Stimulated activated CD8-positive, alpha-beta memory T cell treated with anti-CD3 and anti-CD28 coated beads, Interleukin-15, amount 100 ng/mL, for 1 hour (primary cell): ENCODE data around the gene FOXD2.
A peak's percentile ranks its signal among the peaks of the same experiment; 100 is the strongest.

Experiments
- DNase-seq: peaks from one replicate; pipeline ENCODE4 v3.0.0-alpha.2; 2020; ENCODE audit warnings: low read depth

The FOXD2 gene

GRCh38 chr1:47437447-47438164, at the start of gene FOXD2:
Gene FOXD2, plus strand, starts transcription at chr1:47438044. Its CDS starts 92 bp downstream, at chr1:47438136.
- peak; percentile 80 for DNase-seq

DNA sequence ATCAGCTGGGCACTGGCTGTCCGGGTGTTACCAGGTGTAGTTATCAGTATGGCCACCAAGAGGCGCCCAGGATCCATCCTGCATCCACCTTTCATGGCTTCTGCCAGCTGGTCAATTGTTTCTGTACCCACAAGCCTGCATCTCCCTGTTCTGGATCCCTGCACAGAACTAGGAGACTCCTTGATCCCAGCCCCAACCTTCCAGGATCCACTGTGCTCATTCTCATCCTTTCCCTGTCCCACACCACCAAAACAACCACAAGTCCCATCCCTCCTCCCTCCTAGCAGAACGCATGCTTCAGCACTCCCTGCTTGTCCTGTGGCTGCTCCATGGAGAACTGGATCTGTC, 49.0 kb upstream of the FOXD2 start:
- no peak for DNase-seq

DNA sequence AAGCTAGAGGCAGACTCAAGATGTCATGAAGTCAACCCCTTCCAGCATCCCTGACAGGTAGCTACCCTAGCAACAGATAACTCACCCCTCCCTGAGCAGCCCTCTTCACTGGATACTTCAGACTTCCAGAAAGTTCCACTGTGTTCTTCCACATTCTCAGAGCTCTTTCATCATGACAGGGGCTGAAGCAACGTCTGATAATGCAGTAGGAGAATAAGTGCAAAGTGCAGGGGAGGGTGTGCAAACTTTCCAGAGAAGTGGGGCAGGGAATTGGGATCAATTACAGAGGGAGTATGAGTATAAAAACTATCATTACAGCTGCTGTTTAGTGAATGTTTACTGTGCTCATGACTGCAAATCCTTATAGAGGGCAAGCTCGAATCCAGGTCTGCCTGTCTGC, 48.1 kb upstream of the FOXD2 start:
- DNase-seq, result no peak

DNA sequence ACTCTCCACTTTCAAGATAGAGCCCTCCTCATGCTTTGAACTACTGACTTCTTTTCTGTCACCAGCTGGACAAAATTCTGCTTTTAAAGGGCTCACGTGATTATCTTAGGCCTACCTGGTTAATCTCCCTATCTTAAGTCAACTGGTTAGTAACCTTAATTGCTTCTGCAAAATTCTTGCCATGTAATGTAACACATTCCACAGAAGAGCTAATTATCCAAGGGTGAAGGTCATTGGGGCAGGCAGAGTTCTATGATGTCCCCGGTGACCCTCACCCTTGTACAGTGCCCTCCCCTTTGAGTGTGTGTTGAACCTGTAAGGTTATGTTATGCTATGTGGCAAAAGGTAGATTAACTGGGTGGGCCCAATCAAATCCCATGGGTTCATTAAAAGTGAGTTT, 47.0 kb upstream of the FOXD2 start:
- no peak for DNase-seq

DNA sequence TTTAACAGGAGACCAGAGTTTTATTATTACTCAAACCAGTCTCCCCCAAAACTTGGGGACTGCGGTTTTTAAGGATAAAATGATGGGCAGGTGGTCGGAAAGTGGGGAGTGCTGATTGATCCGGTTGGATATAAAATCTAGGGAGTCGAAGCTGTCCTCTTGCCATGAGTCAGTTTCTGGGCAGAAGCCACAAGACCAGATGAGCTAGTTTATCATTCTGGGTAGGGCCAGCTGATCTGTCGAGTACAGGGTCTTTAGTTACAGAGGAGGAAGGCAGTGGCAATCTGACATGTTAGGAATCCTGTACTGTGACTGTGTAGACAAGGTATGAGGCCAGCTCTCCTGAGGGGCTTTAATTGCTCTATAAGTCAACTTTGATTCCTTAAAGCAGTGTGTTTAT, 44.7 kb upstream of the FOXD2 start:
- DNase-seq, result no peak

DNA sequence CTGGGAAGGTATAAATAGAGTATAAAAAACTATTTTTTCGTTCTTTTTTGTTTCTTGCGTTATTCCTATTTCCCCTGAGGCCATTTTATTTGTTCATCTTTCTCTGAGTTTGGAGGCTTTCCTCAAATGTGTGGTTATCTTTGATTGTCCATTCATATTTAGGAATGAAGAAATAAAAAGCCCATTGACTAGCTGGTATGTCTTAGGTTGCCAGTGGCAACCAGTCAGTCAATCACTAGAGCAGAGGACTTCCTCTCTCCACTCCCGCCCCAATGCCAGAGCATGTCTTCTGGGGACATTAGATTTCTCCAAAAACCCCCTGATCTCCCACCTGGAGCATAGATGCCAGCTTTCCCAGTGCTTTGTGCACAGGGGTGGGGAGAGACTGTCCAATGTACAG, 42.4 kb upstream of the FOXD2 start:
- DNase-seq, result no peak

GRCh38 chr1:47396671-47397196, 41.1 kb upstream of the FOXD2 start:
- no peak for DNase-seq

DNA sequence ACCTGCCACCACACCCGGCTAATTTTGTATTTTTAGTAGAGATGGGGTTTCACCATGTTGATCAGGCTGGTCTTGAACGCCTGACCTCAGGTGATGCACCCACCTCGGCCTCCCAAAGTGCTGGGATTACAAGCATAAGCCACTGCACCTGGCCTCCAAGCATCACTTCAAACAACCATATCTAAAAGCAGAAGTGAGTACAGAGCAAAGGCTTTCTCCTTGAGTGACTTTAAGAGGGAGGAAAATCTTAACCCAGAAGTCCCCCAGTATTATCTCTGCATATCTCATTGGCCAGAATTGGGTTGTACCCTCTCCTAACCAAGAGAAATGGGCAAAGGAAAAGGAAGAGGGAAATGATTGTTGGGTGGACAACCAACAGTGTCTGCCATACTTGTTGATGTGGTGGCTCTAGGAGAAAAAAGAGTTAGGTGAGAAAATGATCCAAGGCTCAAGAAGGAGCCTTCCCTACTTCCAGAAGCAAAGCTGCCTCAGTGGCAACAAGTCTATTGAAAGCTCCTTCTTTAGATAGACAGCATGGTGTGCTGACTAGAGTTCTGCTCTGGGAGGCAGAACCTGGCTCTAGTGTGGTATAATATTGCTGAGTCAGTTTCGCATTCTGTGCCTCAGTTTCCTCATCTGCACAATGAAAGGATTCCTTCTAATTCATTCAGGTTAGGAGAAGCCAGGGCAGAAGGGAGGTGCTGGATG, 38.6 kb upstream of the FOXD2 start:
- no peak for DNase-seq

DNA sequence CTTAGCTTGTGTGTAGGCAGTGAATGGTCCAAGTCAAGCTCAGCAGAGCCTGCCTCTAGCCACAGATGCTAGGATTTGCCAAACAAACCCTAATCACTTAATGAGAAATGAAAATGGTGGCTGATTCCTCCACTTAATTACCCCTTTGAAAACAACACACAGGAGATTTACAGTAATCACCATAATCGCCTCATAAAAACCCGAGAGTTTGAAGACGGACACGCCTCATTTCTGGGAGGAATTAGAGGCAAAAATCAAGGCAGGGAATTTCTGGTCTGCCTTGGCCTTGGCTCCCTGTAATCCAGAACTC, 38.0 kb upstream of the FOXD2 start:
- no peak for DNase-seq

GRCh38 chr1:47401761-47402160, 36.1 kb upstream of the FOXD2 start:
- DNase-seq, result no peak

- DNase-seq, result no peak
Measured at GRCh38 chr1:47402591-47402990, 35.3 kb upstream of the FOXD2 start.

DNA sequence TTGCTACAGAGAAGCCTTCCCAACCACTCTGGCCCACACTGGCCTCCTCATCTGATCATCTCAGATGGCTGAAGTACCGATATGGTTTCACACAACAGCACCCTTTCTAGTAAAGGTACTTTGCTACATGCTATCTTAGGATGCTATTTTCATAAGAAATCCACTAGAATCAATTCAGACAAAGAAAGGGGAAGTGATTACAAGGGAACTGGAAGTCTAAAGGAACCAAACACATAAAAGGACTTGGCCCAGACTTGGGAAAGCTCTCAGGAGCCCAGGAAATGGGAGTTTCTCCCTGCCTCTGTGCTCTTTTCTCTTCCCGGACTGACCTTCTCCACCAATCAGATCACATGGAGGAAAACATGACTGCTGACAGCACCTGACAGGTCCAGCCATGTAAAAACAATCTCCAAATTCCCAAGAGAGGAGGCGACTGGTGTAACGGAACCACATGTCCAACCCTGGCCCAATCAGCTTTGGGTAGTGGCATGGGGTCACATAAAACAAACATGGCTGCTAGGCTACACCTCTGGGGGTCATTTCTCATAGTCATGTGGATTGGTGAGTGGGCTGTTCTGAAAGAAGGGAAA, 34.4 kb upstream of the FOXD2 start:
- no peak for DNase-seq

DNA sequence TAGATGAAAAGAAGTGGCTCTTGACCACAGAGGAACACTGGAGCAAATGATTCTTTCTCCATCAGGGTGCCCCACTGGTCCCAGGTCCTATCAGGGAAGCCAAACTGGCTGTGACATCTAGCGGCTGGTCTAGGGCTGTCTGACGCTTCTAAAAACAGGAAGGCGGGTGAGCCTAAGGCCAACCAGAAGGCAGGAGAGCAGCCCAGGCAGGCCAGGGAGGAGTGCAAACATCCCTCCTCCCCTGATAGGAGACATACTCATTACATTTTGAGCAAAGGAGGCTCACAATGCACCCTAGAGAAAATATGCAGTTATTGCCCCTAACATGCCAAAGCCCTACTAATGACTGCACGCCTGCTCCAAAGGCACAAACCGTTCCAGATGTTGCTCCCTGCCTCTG, 32.1 kb upstream of the FOXD2 start:
- DNase-seq, result no peak

- no peak for DNase-seq
Measured at GRCh38 chr1:47406966-47407365, 30.9 kb upstream of the FOXD2 start.

- no peak for DNase-seq
Measured at GRCh38 chr1:47407481-47407880, 30.4 kb upstream of the FOXD2 start.

DNA sequence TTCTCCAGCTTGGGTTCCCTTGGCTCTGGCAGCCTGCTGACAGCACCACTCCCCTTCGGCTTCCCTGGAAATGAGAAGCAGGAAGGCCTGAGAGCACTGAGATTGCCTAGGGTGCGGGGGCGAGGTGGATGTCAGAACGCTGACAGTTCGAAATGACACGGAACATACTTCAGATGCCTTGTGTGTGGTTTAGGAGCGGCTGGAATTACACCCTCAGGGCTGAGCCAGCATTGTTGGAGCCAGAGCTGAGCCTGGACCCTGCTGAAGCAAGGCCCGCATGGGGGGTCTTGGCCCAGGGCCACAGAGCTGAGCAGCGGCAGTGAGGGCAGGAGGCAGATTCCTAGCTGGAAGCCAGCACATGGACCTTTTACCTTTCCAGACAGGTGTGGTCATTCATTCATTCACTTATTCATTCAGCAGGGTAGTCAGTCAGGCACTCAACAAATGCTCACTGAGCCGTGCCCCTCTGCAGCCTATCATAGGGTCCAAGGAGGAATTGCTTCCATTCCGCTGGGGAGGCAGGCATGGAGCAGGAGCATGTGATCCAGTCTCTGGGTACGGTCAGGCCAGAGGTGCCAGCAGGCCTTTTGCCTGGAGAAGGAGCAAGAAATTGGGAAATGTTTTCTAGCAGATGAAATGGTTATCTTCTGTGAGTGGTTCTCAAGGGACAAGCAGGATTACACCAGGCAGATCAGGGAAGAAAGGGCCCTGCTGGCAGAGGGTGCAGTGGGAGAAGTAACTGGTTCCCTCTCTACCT, 28.4 kb upstream of the FOXD2 start:
- no peak for DNase-seq

DNA sequence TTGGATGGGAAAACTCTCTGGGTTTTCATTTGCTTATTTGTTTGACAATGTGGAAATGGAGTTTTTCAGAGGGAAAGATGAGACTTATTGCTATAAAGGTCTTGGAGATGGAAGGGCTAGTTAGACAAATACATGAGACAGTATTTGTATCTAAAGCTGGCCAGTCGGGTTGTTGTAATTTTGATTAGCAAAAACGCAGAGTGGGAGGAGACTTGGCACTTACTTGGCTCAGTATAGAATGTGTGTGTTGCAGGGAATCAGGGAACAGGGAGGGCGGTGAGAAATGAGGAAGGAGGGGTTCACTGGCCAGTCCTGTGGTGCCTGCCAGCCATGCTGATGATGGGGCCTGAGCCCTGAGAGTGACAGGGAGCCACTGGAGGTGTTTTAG, 27.8 kb upstream of the FOXD2 start:
- DNase-seq, result no peak

DNA sequence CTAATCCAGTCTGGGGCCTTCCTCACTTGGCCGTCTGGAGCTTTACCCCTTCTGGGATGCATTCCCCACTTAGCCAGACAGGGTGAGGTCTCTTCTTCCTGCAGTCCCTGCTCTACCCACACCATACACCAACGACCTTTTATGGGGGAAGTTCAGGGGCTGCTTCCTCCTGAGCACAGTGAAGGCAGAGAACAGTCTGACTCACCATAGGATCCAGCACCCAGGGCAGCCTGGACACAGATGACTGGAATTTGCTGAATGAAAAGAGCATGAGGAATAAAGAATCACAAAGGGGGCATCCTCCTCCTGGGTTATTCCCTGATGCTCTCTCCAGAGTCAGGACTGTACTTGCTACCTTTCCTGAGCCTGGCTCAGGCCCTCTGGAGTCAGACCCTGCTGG, 26.4 kb upstream of the FOXD2 start:
- DNase-seq, result no peak

DNA sequence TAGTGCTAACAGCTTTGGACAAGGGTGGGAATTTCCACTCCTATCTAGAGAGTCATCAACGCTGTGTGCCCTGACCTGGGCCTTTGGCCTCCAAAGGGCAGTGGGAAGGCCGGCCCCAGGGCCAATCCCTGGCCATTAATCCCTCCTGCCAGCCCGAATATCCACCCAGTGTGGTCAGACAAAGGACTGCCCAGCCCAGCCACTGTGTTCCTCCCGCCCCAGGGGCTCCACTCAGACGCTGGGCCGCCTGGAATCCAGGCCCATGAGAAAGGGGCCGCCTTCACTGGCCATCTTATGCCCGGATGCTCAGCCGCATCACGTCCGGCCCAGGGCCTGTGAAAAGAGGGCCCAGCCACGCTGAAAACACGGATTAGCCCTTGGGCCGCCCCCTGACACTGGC, 25.4 kb upstream of the FOXD2 start:
- DNase-seq, result no peak

GRCh38 chr1:47415728-47416318, 22.0 kb upstream of the FOXD2 start, which contains the start of gene FOXE3:
Gene FOXE3, plus strand, starts transcription at chr1:47416285. Its CDS starts 31 bp downstream, at chr1:47416316.
- no peak for DNase-seq

DNA sequence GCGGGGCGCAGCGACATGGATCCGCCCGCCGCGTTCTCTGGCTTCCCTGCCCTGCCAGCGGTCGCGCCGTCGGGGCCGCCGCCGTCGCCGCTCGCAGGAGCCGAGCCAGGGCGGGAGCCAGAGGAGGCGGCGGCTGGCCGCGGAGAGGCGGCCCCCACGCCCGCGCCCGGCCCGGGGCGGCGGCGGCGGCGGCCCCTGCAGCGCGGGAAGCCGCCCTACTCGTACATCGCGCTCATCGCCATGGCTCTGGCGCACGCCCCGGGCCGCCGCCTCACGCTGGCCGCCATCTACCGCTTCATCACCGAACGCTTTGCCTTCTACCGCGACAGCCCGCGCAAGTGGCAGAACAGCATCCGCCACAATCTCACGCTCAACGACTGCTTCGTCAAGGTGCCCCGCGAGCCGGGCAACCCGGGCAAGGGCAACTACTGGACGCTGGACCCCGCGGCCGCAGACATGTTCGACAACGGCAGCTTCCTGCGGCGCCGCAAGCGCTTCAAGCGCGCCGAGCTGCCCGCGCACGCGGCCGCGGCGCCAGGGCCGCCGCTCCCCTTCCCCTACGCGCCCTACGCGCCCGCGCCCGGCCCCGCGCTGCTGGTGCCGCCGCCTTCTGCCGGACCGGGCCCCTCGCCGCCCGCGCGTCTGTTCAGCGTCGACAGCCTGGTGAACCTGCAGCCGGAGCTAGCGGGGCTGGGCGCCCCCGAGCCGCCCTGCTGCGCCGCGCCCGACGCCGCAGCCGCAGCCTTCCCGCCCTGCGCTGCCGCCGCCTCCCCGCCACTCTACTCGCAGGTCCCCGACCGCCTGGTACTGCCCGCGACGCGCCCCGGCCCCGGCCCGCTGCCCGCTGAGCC, 21.3 kb upstream of the FOXD2 start:
- no peak for DNase-seq
